22Rv1 (cell line): Measurements from ENCODE around the gene UCK2.

ENCODE experiments used
- ZFX ChIP-seq: fragments of 450-650 bp; IDR thresholded peaks from 2 replicates; pipeline ENCODE4 v1.6.1; 2017; ENCODE audit warnings: antibody characterized with exemption, borderline replicate concordance
- TF ChIP-seq, protein P1 (sequence below): fragments of 450-650 bp; IDR thresholded peaks from 2 replicates; pipeline ENCODE4 v1.5.1; 2017; ENCODE audit warnings: mild to moderate bottlenecking

DNA sequence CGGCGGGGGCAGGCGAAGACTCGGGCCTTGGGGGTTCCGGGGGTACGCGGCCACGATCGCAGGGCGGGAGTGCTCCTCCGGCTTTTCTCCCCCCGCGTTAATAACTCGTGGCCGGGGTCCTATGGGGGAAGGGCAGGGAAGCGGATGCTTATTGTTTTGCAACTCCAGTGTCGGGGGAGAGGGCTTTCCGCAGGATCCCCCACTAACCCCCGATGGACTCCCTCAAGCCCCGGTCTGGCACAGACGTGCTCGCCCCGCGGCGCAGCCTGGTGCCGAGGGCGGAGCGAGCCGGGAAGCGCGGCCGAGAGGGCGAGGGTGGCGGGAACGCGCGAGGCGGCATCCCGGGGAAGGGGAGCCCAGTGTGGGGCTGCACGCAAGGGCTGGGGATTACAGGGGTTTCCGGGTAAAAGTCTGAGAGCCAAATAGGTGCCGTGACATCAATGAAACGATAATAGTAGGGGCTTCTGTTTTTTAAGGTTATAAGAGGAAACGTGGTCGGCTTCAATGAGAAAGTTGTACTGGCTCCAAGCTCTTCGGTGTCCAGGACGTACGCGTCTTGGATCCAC, 772 bp downstream of the UCK2 start:
- TF ChIP-seq, protein P1, sequence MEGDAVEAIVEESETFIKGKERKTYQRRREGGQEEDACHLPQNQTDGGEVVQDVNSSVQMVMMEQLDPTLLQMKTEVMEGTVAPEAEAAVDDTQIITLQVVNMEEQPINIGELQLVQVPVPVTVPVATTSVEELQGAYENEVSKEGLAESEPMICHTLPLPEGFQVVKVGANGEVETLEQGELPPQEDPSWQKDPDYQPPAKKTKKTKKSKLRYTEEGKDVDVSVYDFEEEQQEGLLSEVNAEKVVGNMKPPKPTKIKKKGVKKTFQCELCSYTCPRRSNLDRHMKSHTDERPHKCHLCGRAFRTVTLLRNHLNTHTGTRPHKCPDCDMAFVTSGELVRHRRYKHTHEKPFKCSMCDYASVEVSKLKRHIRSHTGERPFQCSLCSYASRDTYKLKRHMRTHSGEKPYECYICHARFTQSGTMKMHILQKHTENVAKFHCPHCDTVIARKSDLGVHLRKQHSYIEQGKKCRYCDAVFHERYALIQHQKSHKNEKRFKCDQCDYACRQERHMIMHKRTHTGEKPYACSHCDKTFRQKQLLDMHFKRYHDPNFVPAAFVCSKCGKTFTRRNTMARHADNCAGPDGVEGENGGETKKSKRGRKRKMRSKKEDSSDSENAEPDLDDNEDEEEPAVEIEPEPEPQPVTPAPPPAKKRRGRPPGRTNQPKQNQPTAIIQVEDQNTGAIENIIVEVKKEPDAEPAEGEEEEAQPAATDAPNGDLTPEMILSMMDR: peak; percentile 2; the same call in 1 of the 2 replicates
- TF ChIP-seq ZFX: no peak
